GM13977 (cell line): ENCODE data around the gene SLC1A2.

Source experiments
- DNase-seq: peaks from one replicate; pipeline ENCODE4 v3.0.0; 2012; ENCODE audit warnings: low spot score
- CTCF ChIP-seq: IDR thresholded peaks from 2 replicates; pipeline ENCODE4 v1.5.1; 2012; ENCODE audit warnings: mild to moderate bottlenecking, control low read depth; ENCODE audit not compliant: insufficient read depth; ENCODE audit errors: extremely low read depth, missing control alignments
- in situ Hi-C: fragments of 300-500 bp; cut with MboI; formaldehyde crosslinking; loops from one replicate; pipeline ENCODE4 v1.12.0; 2022; ENCODE audit warnings: low sequenced_read_pairs, low pct_unique_long_range_greater_than_20kb, mixed read lengths, inconsistent platforms; ENCODE audit not compliant: unreplicated experiment

The SLC1A2 gene

DNA sequence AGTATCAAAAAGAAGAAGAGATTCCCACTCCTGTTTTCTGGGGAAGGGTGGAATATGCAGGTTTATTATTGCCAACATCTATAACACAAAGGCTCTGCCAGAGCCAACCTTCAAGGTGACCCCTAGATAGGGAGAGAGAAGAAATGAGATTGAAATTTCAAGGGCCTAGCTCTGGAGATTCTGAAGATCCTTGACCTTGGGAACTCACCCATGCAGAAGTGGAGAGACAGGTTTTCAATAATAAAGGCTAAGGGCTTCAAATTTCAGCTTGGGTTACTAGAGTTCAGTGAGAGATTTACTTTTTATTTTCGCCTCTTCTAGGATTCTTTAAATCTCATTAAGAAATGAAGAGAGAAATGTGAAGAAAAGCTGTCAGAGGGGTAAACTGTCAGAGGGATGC, 182.0 kb downstream of the SLC1A2 start:
- in situ Hi-C loops, result no loop called here
- TF ChIP-seq CTCF, result no peak
- no peak for DNase-seq

DNA sequence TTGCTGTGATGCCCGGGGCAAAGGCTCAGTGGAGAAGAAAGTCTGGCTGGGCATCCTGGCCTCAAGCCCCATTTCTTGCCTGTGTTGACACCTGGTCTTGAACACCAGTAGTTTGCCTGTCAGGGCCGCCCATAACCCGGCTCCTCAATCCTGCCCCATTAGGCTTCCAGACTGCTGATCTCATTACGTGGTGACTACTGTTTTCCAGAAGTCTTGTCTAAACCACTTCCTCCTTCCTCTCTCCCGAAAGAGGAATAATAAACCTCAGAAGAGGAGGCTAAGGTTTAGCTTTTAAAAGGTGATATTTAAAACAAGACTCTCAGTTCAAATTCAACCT, 182.7 kb downstream of the SLC1A2 start:
- DNase-seq, result no peak
- TF ChIP-seq CTCF, result no peak
- in situ Hi-C loops, result no loop called here

- no peak for DNase-seq
Observed at GRCh38 chr11:35235936-35236666, 183.3 kb downstream of the SLC1A2 start.

DNA sequence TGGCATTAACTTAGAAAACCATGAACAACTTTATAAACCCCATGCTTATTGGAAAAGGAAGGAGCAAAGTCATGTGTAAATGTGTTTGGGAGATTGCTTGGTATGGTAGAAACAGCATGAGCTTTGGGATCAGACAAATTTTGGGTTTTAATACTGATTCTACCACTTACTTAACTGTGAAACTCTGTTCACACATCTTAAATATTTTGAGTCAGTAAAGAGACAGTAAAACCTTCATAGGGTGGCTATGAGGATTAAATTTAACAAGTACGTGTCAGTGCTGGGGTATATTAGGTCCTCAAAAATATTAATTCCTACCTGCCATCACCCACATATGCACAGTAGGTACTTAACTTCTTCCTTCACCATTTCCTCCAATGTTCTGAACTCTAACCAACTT, 183.9 kb downstream of the SLC1A2 start:
- TF ChIP-seq CTCF, result no peak

More at GRCh38 chr11:35235936-35236666, 183.3 kb downstream of the SLC1A2 start:
- TF ChIP-seq CTCF, result no peak
- in situ Hi-C loops, result no loop called here

DNA sequence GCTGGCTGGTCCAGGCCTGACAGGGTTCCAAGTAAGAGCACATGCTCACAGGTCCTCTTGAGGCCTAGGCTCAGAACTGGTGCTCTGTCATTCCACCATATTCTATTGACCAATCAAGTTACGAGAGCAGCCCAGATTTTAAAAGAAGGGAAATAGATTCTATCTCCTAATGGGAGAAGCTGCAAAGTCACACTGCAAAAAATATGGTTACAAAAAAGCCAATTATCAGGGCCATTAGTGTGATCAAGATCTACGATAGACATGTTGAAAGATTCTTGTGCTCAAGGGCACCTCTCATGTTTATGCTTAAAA, 184.2 kb downstream of the SLC1A2 start:
- in situ Hi-C loops, result no loop called here
- no peak for TF ChIP-seq CTCF
- DNase-seq, result no peak

More for the DNA sequence above, 183.9 kb downstream of the SLC1A2 start:
- no peak for DNase-seq
- in situ Hi-C loops, result no loop called here

DNA sequence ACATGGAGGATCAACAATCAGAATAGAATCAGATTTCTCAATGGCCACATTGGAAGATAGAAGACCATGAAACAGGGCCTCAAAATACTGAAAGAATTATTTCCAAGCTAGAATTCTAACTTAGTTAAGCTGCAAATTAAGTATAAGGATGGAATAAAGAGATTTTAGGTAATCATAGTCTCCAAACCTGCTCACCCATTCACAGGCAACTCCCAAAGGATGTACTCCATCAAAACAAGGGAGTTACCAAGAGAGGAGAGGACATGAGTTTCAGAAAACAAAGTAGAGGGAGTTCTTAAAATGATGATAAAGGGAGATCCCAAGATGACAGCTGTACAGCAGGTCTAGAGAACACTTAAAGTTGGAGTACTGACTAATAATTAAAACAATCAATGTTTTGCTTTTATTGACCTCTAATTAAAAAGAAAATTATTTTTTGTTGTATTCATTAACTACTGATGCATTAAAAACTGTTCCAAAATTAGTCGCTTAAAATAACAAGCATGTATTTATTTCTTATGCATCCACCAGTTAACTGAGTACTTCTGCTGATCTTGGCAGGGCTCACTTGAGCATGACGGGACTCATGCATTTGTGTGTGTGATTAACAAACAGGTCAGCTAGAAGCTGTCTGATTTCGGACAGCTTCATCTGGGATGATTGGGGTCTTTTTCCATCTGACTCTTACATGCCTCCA, 184.8 kb downstream of the SLC1A2 start:
- DNase-seq, result no peak
- in situ Hi-C loops, result no loop called here
- TF ChIP-seq CTCF, result no peak
